ENCODE data around the gene CD72. TPM values are rescaled to one million over a fixed set of nuclear protein-coding genes. Genes with fewer than 3 reads are reported as not detected.

The CD72 gene
- polyA plus RNA-seq, 2 of the 4 experiments (the other 2 are of a cell fraction): 0.44 to 1.2 TPM

DNA sequence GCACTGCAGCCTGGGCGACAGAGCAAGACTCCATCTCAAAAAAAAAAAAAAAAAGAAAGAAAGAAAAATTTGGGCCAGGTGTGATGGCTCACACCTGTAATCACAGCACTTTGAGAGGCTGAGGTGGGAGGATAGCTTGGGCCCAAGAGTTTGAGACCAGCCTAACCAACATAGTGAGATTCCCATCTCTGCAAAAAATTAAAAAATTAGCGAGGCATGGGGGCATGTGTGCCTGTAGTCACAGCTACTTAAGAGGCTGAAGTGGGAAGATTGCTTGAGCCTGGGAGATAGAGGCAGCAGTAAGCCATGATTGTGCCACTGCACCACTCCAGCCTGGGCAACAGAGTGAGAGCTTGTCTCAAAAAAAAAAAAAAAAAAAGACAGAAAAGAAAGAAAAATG lies 35.4 kb upstream of the CD72 start:
- ATAC-seq (no peak), DNase-seq (ENCODE audit: low read depth in 1 of 2, low spot score in 1 of 2) (no peak), FAIRE-seq (no peak)
- 82% methylated on average over 2 of the region's 2 CpGs for WGBS (ENCODE audit: missing lambda C conversion rate)
- TF ChIP-seq KDM1A (IDR thresholded peaks at IDR 0.05; ENCODE audit: low read depth) (no peak), EHMT2 (IDR thresholded peaks at IDR 0.05; ENCODE audit: low read depth) (no peak), SMC3 (IDR thresholded peaks at IDR 0.05) (no peak), JUN (IDR thresholded peaks at IDR 0.05) (no peak), CHD4 (IDR thresholded peaks at IDR 0.05; ENCODE audit: borderline replicate concordance) (no peak), EP300 (IDR thresholded peaks at IDR 0.05) (no peak), HOXB13 (CRISPR knock-in tag; IDR thresholded peaks at IDR 0.05; ENCODE audit: low read depth) (no peak), CTCF (IDR thresholded peaks at IDR 0.05) (no peak), POLR2AphosphoS2 (conservative IDR thresholded peaks at IDR 0.05; ENCODE audit: low read length) (no peak), HEYL (CRISPR knock-in tag; IDR thresholded peaks at IDR 0.05) (no peak), TP53 (CRISPR knock-in tag; IDR thresholded peaks at IDR 0.05) (no peak), NPAS2 (CRISPR knock-in tag; IDR thresholded peaks at IDR 0.05; ENCODE audit: borderline replicate concordance) (no peak), JUNB (IDR thresholded peaks at IDR 0.05) (no peak), POLR2A (IDR thresholded peaks at IDR 0.05; ENCODE audit: low read length) (no peak), NFE2L2 (conservative IDR thresholded peaks at IDR 0.05; ENCODE audit: low read length) (no peak)
- Histone ChIP-seq H3K27ac (no peak overlapping the region; a peak in 1 of 6 replicates), H3K4me2 (no peak overlapping the region; the same call in 2 of the 3 replicates), H3K9me3 (no peaks in the 10 kb centered on the region), H3K4me1 (peaks cover 25% of the 10 kb centered on the region), H3K4me3 (no peak overlapping the region)
- CTCF ChIA-PET: interaction anchor here (0.9 to 10.6 kb wide), 5 partner anchors 9 to 537 kb away, joined by 3 to 243 read pairs (median 4); partner anchors contain the start of genes CREB3 and TLN1
- POLR2A ChIA-PET: interaction anchor here (0.6 kb wide), 1 partner anchor 53 kb away, joined by 6 read pairs; no protein-coding TSS in a partner anchor

DNA sequence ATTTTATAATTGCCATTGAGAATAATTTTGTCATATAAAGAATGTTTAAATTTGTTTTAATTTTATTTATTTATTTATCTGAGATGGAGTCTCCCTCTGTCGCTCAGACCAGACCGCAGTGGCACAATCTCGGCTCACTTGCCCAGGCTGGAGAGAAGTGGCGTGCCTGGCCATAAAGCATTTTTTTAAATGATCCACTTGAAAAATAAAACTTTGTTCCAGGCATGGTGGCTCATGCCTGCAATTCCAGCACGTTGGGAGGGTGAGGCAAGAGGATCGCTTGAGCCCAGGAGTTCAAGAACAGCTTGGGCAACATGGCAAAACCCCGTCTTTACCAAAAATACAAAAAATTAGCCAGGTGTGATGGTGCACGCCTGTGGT lies 34.6 kb upstream of the CD72 start:
- peaks cover 25% of the 10 kb centered on the region for H3K4me1 ChIP-seq
- H3K27ac ChIP-seq: peak overlapping the region; percentile 32 to 77; a peak in 4 of 6 replicates
- H3K4me2 ChIP-seq: peak overlapping the region; percentile 73
- no peak for DNase-seq (ENCODE audit: low read depth in 1 of 2, low spot score in 1 of 2)
- FAIRE-seq: no peak
- TF ChIP-seq POLR2AphosphoS2 (conservative IDR thresholded peaks at IDR 0.05; ENCODE audit: low read length) (no peak), PBX3 (IDR thresholded peaks at IDR 0.05) (no peak), NPAS2 (CRISPR knock-in tag; IDR thresholded peaks at IDR 0.05; ENCODE audit: borderline replicate concordance) (no peak), NR3C1 (IDR thresholded peaks at IDR 0.05) (no peak), RFX5 (IDR thresholded peaks at IDR 0.05) (no peak), ZFP36 (IDR thresholded peaks at IDR 0.05; ENCODE audit: borderline replicate concordance, partially characterized antibody) (no peak), RARB (CRISPR knock-in tag; IDR thresholded peaks at IDR 0.05) (no peak), FOSB (CRISPR knock-in tag; IDR thresholded peaks at IDR 0.05) (no peak), HEYL (CRISPR knock-in tag; IDR thresholded peaks at IDR 0.05) (no peak), ZSCAN20 (CRISPR knock-in tag; IDR thresholded peaks at IDR 0.05) (no peak), CHD4 (IDR thresholded peaks at IDR 0.05; ENCODE audit: borderline replicate concordance) (no peak), HOXA7 (CRISPR knock-in tag; IDR thresholded peaks at IDR 0.05) (no peak), RCOR1 (IDR thresholded peaks at IDR 0.05; ENCODE audit: low read depth, low read length) (no peak)
- TF ChIP-seq, protein P1, sequence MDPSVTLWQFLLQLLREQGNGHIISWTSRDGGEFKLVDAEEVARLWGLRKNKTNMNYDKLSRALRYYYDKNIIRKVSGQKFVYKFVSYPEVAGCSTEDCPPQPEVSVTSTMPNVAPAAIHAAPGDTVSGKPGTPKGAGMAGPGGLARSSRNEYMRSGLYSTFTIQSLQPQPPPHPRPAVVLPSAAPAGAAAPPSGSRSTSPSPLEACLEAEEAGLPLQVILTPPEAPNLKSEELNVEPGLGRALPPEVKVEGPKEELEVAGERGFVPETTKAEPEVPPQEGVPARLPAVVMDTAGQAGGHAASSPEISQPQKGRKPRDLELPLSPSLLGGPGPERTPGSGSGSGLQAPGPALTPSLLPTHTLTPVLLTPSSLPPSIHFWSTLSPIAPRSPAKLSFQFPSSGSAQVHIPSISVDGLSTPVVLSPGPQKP (IDR thresholded peaks at IDR 0.05; ENCODE audit: low read depth, low read length): no peak
- no peak for ATAC-seq
- H3K9me3 ChIP-seq: no peaks in the 10 kb centered on the region
- CTCF ChIA-PET: interaction anchor here (0.9 to 10.6 kb wide), 4 partner anchors 43 to 536 kb away, joined by 4 to 243 read pairs (median 5); partner anchors contain the start of genes CREB3 and TLN1
- no peak overlapping the region for H3K4me3 ChIP-seq
- POLR2A ChIA-PET: interaction anchor here (0.6 kb wide), 1 partner anchor 33 kb away, joined by 3 read pairs; no protein-coding TSS in a partner anchor
- WGBS (ENCODE audit: missing lambda C conversion rate): 47% methylated on average over 8 of the region's 8 CpGs

All from A549 (cell line).